ENCODE measurements around the gene SEMA3E. TPM values are rescaled to one million over a fixed set of nuclear protein-coding genes. Genes with fewer than 3 reads are reported as not detected.

The SEMA3E gene
- total RNA-seq, 2 donors from 2014 or later: 3.4 to 15.2 TPM

DNA sequence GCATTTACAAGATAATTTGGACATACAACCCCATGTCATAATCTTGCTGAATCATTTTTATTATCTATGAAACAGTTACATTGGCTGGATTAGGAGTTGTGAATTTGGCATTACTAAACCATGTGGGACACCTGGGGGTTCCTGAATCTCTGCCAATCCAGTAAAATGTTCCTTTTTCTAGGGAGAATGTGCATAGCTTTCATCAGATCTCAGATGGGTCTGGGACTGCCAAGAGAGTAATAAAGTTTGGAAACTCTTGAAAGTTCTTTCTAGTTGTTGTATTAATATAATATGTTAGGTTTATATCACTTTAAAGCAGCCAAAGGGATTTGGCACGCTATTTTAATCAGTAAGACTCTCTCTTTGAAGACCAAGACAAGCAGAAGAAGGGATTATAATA is 62.7 kb downstream of the SEMA3E start:
- Histone ChIP-seq H3K27ac (no peak overlapping the region), H3K27me3 (replicated peaks; ENCODE audit: insufficient read depth) (no peaks in the 10 kb centered on the region), H3K9me3 (no peaks in the 10 kb centered on the region), H3K4me3 (no peak overlapping the region), H3K4me1 (ENCODE audit: control insufficient read depth in 1 of 2, low read depth in 2 of 2) (no peaks in the 10 kb centered on the region), H3K36me3 (no peaks in the 10 kb centered on the region)
- TF ChIP-seq, protein P1, sequence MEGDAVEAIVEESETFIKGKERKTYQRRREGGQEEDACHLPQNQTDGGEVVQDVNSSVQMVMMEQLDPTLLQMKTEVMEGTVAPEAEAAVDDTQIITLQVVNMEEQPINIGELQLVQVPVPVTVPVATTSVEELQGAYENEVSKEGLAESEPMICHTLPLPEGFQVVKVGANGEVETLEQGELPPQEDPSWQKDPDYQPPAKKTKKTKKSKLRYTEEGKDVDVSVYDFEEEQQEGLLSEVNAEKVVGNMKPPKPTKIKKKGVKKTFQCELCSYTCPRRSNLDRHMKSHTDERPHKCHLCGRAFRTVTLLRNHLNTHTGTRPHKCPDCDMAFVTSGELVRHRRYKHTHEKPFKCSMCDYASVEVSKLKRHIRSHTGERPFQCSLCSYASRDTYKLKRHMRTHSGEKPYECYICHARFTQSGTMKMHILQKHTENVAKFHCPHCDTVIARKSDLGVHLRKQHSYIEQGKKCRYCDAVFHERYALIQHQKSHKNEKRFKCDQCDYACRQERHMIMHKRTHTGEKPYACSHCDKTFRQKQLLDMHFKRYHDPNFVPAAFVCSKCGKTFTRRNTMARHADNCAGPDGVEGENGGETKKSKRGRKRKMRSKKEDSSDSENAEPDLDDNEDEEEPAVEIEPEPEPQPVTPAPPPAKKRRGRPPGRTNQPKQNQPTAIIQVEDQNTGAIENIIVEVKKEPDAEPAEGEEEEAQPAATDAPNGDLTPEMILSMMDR (IDR thresholded peaks at IDR 0.05): no peak
- no peak for ATAC-seq (ENCODE audit: insufficient number of reproducible peaks, low FRiP score, low read depth)
- no peak for DNase-seq (ENCODE audit: low spot score)

DNA sequence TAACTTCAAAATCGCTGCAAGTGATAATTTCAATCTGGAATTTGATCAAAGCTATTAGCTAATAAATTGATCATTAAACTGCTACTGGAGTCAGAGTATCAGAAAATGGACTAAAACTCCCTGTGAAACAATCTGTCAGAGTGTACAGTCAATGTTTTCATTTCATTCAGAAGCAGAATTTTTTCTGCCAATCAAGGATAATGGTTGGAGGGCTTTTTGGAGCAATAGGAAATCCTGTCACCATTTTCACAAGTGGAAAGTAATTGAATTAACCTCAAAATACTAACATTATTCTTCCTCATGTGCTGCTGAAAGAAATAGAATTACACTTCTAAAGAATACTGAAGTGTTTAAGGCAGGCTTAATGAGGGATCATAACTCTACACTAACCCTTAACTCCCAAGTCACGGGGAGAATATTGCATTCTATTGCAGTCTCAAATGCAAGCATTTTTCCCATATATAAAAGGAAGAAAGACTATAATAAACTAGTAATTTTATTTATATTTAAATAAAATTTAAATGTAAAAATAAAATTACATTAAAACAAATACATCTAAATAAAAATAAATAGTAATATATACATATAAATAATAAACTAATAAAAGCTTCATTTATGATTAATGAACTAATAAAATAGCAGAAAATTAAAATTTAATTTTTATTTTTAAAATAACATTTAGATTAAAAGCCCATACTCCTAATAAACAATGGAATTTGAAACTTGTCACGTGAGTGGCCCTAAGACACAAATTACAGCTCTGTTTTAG is 67.1 kb downstream of the SEMA3E start:
- Histone ChIP-seq H3K36me3 (no peaks in the 10 kb centered on the region), H3K9me3 (no peaks in the 10 kb centered on the region), H3K27ac (no peak overlapping the region), H3K27me3 (replicated peaks; ENCODE audit: insufficient read depth) (no peaks in the 10 kb centered on the region), H3K4me3 (no peak overlapping the region), H3K4me1 (ENCODE audit: control insufficient read depth in 1 of 2, low read depth in 2 of 2) (no peaks in the 10 kb centered on the region)
- DNase-seq (ENCODE audit: low spot score) (no peak), ATAC-seq (ENCODE audit: insufficient number of reproducible peaks, low FRiP score, low read depth) (no peak)
- TF ChIP-seq, protein P1 (IDR thresholded peaks at IDR 0.05): no peak

DNA sequence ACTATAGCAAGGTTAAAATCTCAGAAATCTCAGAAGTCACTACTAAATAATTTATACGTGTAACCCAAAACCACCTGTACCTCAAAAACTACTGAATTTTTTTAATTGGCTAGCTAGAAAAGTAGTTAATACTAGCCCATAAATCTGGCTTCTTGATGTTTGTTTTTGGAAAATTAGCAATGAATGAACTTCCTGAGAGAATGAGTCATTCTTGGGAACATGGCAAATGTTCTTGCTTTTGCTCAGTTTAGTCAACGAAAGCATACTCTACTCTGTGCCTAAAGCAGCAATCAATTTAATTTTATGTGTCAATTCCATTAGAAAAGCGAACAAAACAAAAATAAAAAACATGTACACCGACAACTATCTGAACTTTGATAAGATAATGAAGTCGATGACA is 69.2 kb downstream of the SEMA3E start:
- Histone ChIP-seq H3K9me3 (no peaks in the 10 kb centered on the region), H3K36me3 (no peaks in the 10 kb centered on the region), H3K27me3 (replicated peaks; ENCODE audit: insufficient read depth) (no peaks in the 10 kb centered on the region), H3K4me1 (ENCODE audit: control insufficient read depth in 1 of 2, low read depth in 2 of 2) (no peaks in the 10 kb centered on the region), H3K4me3 (no peak overlapping the region), H3K27ac (no peak overlapping the region)
- ATAC-seq (ENCODE audit: insufficient number of reproducible peaks, low FRiP score, low read depth): no peak
- DNase-seq (ENCODE audit: low spot score): no peak
- TF ChIP-seq, protein P1 (IDR thresholded peaks at IDR 0.05): no peak

DNA sequence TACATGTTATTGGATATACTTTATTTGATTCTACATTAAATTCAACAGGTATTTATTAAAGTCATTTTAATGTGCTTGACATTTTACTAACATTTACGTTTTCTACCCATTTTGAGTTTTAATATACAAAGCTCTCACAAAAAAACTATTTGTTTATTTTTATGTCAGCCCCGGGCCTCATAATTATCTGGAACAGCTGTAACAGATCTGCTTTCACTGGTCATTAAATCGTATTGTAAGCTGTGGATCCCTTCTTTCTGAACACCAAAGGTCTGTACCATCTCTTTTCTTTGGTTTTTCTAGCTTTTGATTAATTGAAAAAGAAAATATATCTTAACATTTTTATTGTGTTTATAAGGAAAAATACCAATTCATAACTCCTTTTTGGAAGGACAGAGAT is 73.5 kb downstream of the SEMA3E start:
- Histone ChIP-seq H3K27ac (no peak overlapping the region), H3K36me3 (no peaks in the 10 kb centered on the region), H3K4me3 (no peak overlapping the region), H3K27me3 (replicated peaks; ENCODE audit: insufficient read depth) (no peaks in the 10 kb centered on the region), H3K4me1 (ENCODE audit: control insufficient read depth in 1 of 2, low read depth in 2 of 2) (no peaks in the 10 kb centered on the region), H3K9me3 (no peaks in the 10 kb centered on the region)
- DNase-seq (ENCODE audit: low spot score) (no peak), ATAC-seq (ENCODE audit: insufficient number of reproducible peaks, low FRiP score, low read depth) (no peak)
- TF ChIP-seq, protein P1 (IDR thresholded peaks at IDR 0.05): no peak

DNA sequence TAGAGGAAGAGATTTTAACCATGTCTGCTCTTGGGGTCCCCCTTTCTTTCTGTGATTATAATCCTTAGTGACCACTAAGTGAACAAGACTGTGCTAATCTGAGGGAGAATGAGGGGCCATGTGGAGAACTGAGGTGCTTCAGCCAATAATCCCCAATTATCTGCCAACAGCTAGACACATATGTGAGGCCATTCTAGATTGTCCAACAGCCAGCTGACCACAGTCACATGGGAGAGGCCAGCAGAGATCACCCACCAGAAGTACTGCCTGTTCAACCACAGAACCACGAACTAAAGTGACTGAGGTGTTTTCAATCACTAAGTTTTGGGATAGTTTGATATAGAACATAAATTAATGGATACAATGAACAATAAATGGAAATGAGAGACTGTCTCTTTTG is 74.3 kb downstream of the SEMA3E start:
- TF ChIP-seq, protein P1 (IDR thresholded peaks at IDR 0.05): no peak
- Histone ChIP-seq H3K27ac (no peak overlapping the region), H3K4me3 (no peak overlapping the region), H3K4me1 (ENCODE audit: control insufficient read depth in 1 of 2, low read depth in 2 of 2) (no peaks in the 10 kb centered on the region), H3K36me3 (no peaks in the 10 kb centered on the region), H3K27me3 (replicated peaks; ENCODE audit: insufficient read depth) (no peaks in the 10 kb centered on the region), H3K9me3 (no peaks in the 10 kb centered on the region)
- no peak for ATAC-seq (ENCODE audit: insufficient number of reproducible peaks, low FRiP score, low read depth)
- DNase-seq (ENCODE audit: low spot score): no peak

Measured in thoracic aorta (tissue), 2 donors.